ENCODE measurements around the gene C2orf49.
A peak's percentile ranks its signal among the peaks of the same experiment; 100 is the strongest.

C2orf49 gene

DNA sequence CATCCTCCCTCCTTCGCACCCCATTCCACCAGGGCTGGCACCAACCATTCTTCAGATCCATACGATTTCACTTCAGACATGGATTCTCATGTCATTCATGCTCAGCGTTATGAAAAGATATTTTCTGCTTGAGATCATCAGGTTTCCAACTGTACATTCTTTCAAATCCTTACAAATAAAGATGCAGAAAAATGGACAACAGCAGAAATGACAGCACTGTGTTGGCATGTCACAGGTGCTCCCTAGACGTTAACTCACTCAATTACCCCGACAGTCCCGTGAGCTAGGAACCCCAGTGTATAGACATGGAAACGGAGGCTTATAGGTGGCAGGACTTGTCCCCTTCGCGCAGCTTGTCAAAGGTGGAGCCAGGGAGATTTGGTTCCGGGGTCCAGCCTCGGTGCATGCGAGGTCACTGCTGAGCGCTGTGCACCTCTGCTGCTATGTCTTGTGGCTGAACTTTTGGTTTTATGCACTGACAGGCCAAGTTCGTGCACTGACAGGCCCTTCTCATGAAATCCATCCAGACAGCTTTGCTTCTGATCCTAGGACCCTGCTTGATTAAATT is 43.8 kb downstream of the C2orf49 start:
- no peak for DNase-seq

- no peak for DNase-seq
Measured at GRCh38 chr2:105382177-105382576, 44.8 kb downstream of the C2orf49 start.

DNA sequence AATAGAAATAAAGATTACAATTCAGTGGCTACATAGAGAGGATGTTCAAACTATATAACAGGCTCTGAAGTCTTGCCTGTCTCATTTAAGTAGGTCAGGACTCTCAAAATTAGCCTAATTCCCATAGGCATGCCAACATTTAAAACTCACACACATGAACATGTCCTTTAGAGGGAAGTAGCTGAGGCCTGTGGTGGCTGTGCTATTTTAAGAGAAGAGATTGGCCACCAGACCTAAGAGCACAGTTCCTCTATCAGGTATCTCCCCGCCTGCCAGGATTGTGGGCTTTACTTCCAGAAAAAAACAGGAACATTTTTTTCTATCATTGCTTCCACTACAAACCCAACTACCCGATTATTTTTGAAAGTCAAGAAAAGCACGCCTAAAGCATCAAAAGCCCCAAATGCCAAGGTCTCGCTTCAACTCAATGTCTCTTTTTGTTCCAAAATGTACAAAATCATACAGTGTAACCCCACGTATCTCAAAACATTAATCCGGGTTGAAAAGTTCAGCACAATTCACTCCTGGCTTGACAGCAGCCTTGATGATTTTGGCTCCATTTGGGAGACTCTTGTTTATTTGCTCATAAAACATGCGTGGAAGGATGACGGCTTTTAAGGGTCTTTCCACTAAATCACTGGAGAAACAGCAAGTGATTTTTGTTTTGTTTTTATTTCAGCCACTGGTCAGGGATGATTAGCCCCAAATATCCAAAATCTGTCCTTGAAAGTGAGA is 46.3 kb downstream of the C2orf49 start:
- DNase-seq, result no peak

GRCh38 chr2:105384216-105384615 is 46.9 kb downstream of the C2orf49 start:
- no peak for DNase-seq

- no peak for DNase-seq
Measured at GRCh38 chr2:105384861-105385260, 47.5 kb downstream of the C2orf49 start.

DNA sequence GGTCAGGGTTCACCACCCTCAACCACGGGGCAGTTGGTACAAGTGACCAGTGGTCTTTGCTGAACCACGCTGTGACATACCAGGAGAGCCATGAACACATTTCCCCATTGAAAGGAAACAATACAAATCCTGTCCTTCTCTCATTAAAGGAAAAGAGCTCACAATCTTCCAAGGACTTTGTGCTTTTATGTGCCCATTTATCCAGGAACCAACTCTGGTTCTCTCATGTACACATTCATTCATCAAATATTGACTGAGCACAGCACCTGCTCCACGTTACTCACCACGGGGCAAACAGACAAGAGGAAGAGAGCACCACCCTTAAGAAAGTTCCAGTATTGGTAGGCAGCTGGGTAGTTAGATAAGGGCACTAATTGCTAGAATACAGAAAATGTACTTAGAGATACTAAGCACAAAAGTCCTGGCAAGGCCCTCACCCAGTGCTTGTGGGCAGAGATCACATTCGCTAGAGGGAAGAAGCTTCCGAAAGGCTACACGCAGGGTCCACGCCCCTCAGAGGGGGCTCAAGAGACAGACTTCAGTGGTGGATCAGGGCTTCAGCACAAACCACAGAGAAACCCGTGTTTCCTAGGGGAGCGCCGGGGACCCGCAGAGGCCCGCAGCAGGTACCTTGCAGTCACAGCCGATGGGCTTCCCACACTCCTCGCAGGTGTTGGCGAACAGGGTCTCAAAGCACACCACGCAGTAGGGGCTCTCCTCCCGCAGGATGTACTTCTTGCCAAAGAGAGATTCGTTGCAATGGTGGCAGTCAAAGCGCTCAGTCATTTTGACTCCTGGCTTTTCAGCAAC is 48.6 kb downstream of the C2orf49 start:
- DNase-seq, result no peak

GRCh38 chr2:105387225-105387624 is 49.9 kb downstream of the C2orf49 start:
- DNase-seq, result no peak

GRCh38 chr2:105388971-105389381 is 51.6 kb downstream of the C2orf49 start:
- no peak for DNase-seq

DNA sequence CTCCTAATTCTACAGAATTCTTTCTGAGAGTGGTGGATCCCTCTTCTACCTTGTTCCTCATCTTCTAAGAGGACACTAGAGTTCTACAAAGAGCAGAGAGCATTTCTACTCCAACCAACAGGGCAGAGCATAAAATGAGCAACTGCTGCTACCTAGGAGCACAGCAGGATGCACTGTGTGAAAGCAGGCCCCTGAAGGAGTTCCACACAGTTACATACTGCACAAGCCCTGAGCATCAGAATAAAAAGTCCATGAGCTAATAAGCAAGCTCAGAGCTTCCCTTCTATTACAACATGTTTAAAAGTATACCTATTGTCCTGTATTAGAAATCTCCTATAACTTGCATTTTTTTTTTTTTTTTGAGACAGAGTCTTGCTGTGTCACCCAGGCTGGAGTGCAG is 53.1 kb downstream of the C2orf49 start:
- DNase-seq, result no peak

- no peak for DNase-seq
Measured at GRCh38 chr2:105391058-105391627, 53.8 kb downstream of the C2orf49 start.

- no peak for DNase-seq
Measured at GRCh38 chr2:105391763-105392662, 54.7 kb downstream of the C2orf49 start.

DNA sequence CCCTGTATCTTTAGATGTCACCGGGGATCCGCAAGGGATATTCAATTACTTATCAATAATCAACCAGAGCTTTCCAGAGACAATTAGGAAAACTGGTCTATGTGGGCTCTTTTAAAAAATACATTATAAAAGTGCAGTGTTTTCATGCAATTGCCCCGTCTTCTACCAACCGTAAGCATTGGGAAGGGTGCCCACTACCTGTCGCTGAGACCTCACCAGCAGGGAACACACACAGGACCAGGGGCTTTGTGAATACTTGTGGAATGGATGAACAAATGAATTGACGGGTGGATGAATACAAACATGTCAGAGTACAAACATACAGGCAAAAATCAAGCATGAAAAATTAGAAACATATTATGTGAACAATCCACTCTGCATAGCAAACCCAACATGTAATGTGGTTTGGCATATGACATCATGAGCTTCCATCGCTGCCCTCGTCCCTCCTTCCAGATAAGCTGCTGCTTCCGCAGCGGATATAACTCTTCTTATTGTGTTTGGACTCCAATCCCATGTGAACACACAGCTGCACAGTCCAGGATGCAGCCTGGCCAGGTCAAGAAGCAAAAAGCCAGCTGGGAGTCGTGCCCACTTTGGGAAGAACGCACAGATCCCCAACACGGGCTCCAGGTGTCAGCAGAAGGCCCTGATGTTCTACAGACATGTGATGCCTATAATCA is 56.2 kb downstream of the C2orf49 start:
- DNase-seq, result no peak

GRCh38 chr2:105394951-105395611 is 57.7 kb downstream of the C2orf49 start:
- no peak for DNase-seq

DNA sequence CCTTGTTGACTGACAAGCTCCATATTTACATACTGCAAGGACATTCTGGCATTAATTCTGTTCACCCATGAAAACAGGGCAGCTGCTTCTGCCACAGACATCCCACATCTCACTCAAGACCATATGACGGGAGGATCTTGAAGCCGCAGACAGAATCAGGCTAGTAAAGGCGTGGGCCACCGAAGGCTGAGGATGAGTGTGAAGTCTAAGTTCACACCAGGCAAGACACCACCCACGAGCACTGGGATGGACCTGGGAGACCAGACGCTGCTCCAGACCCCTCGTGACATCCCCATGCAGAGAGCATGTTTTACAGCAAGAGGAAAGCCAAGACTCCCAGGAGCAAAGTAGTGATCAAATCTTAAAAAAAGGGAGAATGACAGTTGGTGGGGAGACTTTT is 58.4 kb downstream of the C2orf49 start:
- DNase-seq, result peak in 10 of 58 donors; percentile 7 to 49 (median 34)

- no peak for DNase-seq
Measured at GRCh38 chr2:105396254-105397024, 59.1 kb downstream of the C2orf49 start.

DNA sequence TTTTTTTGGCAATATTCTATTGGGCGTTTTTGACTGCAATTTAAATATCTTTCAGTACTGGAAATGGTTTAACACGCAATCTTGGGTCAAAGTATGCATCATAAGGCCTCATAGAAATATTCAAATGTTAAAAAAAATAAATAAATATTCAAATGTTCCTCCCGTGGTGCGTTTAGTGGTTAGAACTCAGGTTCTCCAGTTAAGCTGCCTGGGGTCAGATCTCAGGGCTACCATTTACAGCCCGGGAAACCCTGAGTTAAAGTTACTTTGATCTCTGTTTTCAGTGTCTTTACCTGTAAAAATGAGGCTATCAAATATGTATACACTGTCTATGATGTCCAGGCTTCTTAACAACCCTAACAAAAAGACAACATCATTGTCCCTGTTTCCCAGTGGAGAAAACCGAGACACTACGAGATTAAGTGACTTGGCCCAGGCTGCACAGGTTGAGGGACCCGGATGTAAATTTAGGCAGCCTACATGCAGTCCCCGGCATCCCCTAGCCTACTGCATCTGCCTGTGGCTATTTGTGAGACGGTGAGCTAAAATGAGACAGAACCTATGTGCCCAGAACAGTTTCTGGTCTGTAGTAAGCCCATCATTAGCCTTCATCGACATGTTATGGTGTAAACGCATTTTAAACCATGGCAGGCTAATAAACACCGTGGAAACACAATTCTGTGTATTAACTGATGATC is 59.8 kb downstream of the C2orf49 start:
- no peak for DNase-seq

DNA sequence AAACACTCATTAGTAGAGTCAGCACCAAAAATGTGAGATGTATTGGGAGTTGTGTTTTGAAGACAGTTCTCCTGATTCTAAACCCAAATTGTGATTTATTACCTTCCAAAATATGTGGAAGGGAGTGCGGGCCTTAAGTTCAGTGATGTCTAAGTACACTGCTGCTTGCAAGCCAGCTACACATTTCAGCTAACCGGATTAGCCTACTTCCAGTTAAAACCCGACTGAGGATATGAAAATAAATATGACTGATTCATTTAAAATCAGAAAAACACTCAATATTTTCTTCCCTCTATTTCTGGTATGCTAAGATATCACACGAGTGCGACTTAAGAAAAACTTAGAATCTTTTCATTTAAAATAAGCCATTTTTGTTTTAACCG is 60.6 kb downstream of the C2orf49 start:
- DNase-seq, result no peak

Measured in anterior cingulate cortex (tissue), 58 donors.